ENCODE measurements around the gene SLC6A15. TPM values are rescaled to one million over a fixed set of nuclear protein-coding genes. Genes with fewer than 3 reads are reported as not detected.

The SLC6A15 gene
- total and polyA plus RNA-seq, 4 donors = not detected

DNA sequence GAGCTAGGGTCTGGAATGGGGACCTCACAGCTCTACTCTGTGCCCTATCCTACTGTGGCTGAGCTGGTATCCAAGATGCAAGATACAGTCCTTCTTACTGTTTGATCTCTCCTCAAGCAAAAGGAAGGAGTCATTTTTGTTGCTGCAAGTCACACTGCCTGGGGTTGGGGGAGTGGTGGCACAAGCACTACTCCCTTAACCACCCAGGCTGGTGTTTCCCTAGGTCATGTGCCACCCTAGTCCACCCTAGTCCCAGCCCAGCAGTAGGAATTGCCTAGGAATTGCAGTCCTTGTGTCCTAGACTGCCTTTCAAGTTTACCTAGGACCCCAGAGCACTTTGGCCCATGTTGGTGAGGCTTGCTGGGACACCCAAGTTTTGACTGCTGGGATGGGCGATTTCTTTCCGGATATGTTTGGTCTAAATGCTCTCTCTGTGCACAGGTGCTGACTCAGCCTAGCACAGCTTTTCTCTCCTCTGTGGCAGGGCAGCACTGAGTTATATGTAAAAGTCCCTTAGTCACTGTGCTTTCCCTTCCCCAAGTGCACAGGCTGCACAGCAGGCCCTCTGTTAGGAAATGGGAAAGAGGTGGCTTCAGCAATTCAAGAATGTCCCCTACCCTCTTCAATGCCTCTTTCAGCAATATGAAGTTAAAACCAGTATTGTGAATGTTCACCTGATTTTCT, 54.9 kb downstream of the SLC6A15 start:
- no peak overlapping the region for H3K9ac ChIP-seq (ENCODE audit: low read depth in 1 of 2, low read length in 2 of 2)
- no peaks in the 10 kb centered on the region for H3K9me3 ChIP-seq (ENCODE audit: control insufficient read depth in 4 of 4, low read length in 3 of 4)
- peaks cover 0 to 4% (median 0%) of the 10 kb centered on the region in 4 donors for H3K27me3 ChIP-seq (ENCODE audit: control insufficient read depth in 4 of 4, insufficient read depth in 4 of 4, low read length in 3 of 4)
- DNase-seq (ENCODE audit: low spot score) = no peak
- WGBS = 83% methylated on average over 2 of the region's 2 CpGs
- no peaks in the 10 kb centered on the region for H3K36me3 ChIP-seq (ENCODE audit: control insufficient read depth in 4 of 4, insufficient read depth in 3 of 4, low read depth in 1 of 4, low read length in 3 of 4)
- TF ChIP-seq, protein P1, sequence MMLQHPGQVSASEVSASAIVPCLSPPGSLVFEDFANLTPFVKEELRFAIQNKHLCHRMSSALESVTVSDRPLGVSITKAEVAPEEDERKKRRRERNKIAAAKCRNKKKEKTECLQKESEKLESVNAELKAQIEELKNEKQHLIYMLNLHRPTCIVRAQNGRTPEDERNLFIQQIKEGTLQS (IDR thresholded peaks at IDR 0.05) = no peak
- TF ChIP-seq HNF4A (conservative IDR thresholded peaks at IDR 0.05) (no peak), FOXA2 (IDR thresholded peaks at IDR 0.05) (no peak), HNF4G (IDR thresholded peaks at IDR 0.05) (no peak), FOXA1 (IDR thresholded peaks at IDR 0.05) (no peak), RXRA (IDR thresholded peaks at IDR 0.05) (no peak), GABPA (IDR thresholded peaks at IDR 0.05 in 1 of 2, conservative IDR thresholded peaks at IDR 0.05 in 1 of 2) (no peak), NR2F2 (IDR thresholded peaks at IDR 0.05) (no peak), SP1 (IDR thresholded peaks at IDR 0.05) (no peak), YY1 (IDR thresholded peaks at IDR 0.05) (no peak), RAD21 (IDR thresholded peaks at IDR 0.05) (no peak), JUND (IDR thresholded peaks at IDR 0.05) (no peak), EGR1 (IDR thresholded peaks at IDR 0.05; ENCODE audit: low read depth in 2 of 2) (no peak), TAF1 (conservative IDR thresholded peaks at IDR 0.05) (no peak)
- TF ChIP-seq, protein P2, sequence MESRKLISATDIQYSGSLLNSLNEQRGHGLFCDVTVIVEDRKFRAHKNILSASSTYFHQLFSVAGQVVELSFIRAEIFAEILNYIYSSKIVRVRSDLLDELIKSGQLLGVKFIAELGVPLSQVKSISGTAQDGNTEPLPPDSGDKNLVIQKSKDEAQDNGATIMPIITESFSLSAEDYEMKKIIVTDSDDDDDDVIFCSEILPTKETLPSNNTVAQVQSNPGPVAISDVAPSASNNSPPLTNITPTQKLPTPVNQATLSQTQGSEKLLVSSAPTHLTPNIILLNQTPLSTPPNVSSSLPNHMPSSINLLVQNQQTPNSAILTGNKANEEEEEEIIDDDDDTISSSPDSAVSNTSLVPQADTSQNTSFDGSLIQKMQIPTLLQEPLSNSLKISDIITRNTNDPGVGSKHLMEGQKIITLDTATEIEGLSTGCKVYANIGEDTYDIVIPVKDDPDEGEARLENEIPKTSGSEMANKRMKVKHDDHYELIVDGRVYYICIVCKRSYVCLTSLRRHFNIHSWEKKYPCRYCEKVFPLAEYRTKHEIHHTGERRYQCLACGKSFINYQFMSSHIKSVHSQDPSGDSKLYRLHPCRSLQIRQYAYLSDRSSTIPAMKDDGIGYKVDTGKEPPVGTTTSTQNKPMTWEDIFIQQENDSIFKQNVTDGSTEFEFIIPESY (IDR thresholded peaks at IDR 0.05) = no peak
- TF ChIP-seq, protein P3, sequence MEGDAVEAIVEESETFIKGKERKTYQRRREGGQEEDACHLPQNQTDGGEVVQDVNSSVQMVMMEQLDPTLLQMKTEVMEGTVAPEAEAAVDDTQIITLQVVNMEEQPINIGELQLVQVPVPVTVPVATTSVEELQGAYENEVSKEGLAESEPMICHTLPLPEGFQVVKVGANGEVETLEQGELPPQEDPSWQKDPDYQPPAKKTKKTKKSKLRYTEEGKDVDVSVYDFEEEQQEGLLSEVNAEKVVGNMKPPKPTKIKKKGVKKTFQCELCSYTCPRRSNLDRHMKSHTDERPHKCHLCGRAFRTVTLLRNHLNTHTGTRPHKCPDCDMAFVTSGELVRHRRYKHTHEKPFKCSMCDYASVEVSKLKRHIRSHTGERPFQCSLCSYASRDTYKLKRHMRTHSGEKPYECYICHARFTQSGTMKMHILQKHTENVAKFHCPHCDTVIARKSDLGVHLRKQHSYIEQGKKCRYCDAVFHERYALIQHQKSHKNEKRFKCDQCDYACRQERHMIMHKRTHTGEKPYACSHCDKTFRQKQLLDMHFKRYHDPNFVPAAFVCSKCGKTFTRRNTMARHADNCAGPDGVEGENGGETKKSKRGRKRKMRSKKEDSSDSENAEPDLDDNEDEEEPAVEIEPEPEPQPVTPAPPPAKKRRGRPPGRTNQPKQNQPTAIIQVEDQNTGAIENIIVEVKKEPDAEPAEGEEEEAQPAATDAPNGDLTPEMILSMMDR (IDR thresholded peaks at IDR 0.05; ENCODE audit: low read depth, low read length, missing input control) = no peak
- TF ChIP-seq, protein P4, sequence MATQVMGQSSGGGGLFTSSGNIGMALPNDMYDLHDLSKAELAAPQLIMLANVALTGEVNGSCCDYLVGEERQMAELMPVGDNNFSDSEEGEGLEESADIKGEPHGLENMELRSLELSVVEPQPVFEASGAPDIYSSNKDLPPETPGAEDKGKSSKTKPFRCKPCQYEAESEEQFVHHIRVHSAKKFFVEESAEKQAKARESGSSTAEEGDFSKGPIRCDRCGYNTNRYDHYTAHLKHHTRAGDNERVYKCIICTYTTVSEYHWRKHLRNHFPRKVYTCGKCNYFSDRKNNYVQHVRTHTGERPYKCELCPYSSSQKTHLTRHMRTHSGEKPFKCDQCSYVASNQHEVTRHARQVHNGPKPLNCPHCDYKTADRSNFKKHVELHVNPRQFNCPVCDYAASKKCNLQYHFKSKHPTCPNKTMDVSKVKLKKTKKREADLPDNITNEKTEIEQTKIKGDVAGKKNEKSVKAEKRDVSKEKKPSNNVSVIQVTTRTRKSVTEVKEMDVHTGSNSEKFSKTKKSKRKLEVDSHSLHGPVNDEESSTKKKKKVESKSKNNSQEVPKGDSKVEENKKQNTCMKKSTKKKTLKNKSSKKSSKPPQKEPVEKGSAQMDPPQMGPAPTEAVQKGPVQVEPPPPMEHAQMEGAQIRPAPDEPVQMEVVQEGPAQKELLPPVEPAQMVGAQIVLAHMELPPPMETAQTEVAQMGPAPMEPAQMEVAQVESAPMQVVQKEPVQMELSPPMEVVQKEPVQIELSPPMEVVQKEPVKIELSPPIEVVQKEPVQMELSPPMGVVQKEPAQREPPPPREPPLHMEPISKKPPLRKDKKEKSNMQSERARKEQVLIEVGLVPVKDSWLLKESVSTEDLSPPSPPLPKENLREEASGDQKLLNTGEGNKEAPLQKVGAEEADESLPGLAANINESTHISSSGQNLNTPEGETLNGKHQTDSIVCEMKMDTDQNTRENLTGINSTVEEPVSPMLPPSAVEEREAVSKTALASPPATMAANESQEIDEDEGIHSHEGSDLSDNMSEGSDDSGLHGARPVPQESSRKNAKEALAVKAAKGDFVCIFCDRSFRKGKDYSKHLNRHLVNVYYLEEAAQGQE (IDR thresholded peaks at IDR 0.05) = no peak
- TF ChIP-seq, protein P5, sequence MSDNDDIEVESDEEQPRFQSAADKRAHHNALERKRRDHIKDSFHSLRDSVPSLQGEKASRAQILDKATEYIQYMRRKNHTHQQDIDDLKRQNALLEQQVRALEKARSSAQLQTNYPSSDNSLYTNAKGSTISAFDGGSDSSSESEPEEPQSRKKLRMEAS (IDR thresholded peaks at IDR 0.05) = no peak
- H3K4me1 ChIP-seq (ENCODE audit: control insufficient read depth in 4 of 4, insufficient read depth in 4 of 4, low read length in 3 of 4) = no peaks in the 10 kb centered on the region
- H3K27ac ChIP-seq (ENCODE audit: low read depth in 1 of 2, low read length in 2 of 2) = no peak overlapping the region
- H3K4me3 ChIP-seq (ENCODE audit: low read depth in 1 of 3, low read length in 3 of 3) = no peak overlapping the region

Data from liver (tissue), 9 donors.